Endothelial cell (in vitro differentiated cells): ENCODE data around the gene MRPL33. TPM values are rescaled to one million over a fixed set of nuclear protein-coding genes. Genes with fewer than 3 reads are reported as not detected.
"Not testable (repeated sequence)": the region's sequence is repeated elsewhere in the genome, so short reads cannot be mapped to it uniquely, and the experiment has no call there.

Experiments
- DNase-seq: peaks from one replicate; pipeline ENCODE4 v3.0.0; 2021; ENCODE audit warnings: low spot score
- H3K27ac Mint-ChIP-seq: one replicate; pipeline ENCODE4 v1.8.0; 2021; ENCODE audit warnings: mixed read lengths, inconsistent platforms; ENCODE audit not compliant: unreplicated experiment
- H3K27me3 Mint-ChIP-seq: one replicate; pipeline ENCODE4 v1.8.0; 2021; ENCODE audit warnings: mild to moderate bottlenecking, moderate library complexity, mixed read lengths, inconsistent platforms; ENCODE audit not compliant: unreplicated experiment
- H3K36me3 Mint-ChIP-seq: one replicate; pipeline ENCODE4 v1.8.0; 2021; ENCODE audit warnings: mild to moderate bottlenecking, low read depth, mixed read lengths, inconsistent platforms; ENCODE audit not compliant: unreplicated experiment
- H3K4me1 Mint-ChIP-seq: one replicate; pipeline ENCODE4 v1.8.0; 2021; ENCODE audit warnings: mild to moderate bottlenecking, mixed read lengths, inconsistent platforms; ENCODE audit not compliant: unreplicated experiment
- H3K4me3 Mint-ChIP-seq: one replicate; pipeline ENCODE4 v1.8.0; 2021; ENCODE audit warnings: mild to moderate bottlenecking, mixed read lengths, inconsistent platforms; ENCODE audit not compliant: unreplicated experiment
- H3K9me3 Mint-ChIP-seq: one replicate; pipeline ENCODE4 v1.8.0; 2021; ENCODE audit warnings: mixed read lengths, inconsistent platforms; ENCODE audit not compliant: unreplicated experiment
- CTCF ChIP-seq: fragments of 200-600 bp; sonication (generic); IDR thresholded peaks from one replicate; pipeline ENCODE4 v1.5.0; 2021; ENCODE audit warnings: antibody characterized with exemption; ENCODE audit not compliant: unreplicated experiment
- total RNA-seq: library from RNA; stranded (reverse); fragmentation: NEBNext Ultra II Directional; extraction: Animal tissue kit (Norgen Biotek cat#: 25700); gene quantifications from one replicate; pipeline ENCODE4 v1.2.1, GENCODE V29; 2021; ENCODE audit not compliant: unreplicated experiment

MRPL33 gene
- total RNA-seq, 1 donor from 2014 or later: 52.0 TPM

GRCh38 chr2:27739058-27739373, 32.5 kb upstream of the MRPL33 start:
- Mint-ChIP-seq H3K36me3 (peaks cover 8% of the 10 kb centered on the region), H3K4me1 (peaks cover 23% of the 10 kb centered on the region), H3K4me3 (no peak overlapping the region), H3K9me3 (no peaks in the 10 kb centered on the region), H3K27ac (no peak overlapping the region), H3K27me3 (peaks cover 6% of the 10 kb centered on the region)
- no peak for DNase-seq
- TF ChIP-seq CTCF: no peak

GRCh38 chr2:27741673-27742072, 29.8 kb upstream of the MRPL33 start:
- H3K9me3 Mint-ChIP-seq: no peaks in the 10 kb centered on the region
- no peak for TF ChIP-seq CTCF
- peaks cover 16% of the 10 kb centered on the region for H3K4me1 Mint-ChIP-seq
- peaks cover 8% of the 10 kb centered on the region for H3K36me3 Mint-ChIP-seq
- H3K27ac Mint-ChIP-seq: no peak overlapping the region
- DNase-seq: no peak
- peaks cover 6% of the 10 kb centered on the region for H3K27me3 Mint-ChIP-seq
- H3K4me3 Mint-ChIP-seq: no peak overlapping the region

- no peak overlapping the region for H3K27ac Mint-ChIP-seq
- no peak for DNase-seq
- H3K4me3 Mint-ChIP-seq: no peak overlapping the region
- peaks cover 8% of the 10 kb centered on the region for H3K36me3 Mint-ChIP-seq
- no peaks in the 10 kb centered on the region for H3K9me3 Mint-ChIP-seq
- no peak for TF ChIP-seq CTCF
- peaks cover 6% of the 10 kb centered on the region for H3K27me3 Mint-ChIP-seq
- H3K4me1 Mint-ChIP-seq: peaks cover 11% of the 10 kb centered on the region
These were observed 28.9 kb upstream of the MRPL33 start for GRCh38 chr2:27742571-27742970.

- not testable (repeated sequence) for H3K4me3 Mint-ChIP-seq, H3K27me3 Mint-ChIP-seq, H3K27ac Mint-ChIP-seq, H3K4me1 Mint-ChIP-seq, DNase-seq, H3K9me3 Mint-ChIP-seq
- peaks cover 11% of the 10 kb centered on the region for H3K36me3 Mint-ChIP-seq
These were observed 26.0 kb upstream of the MRPL33 start for GRCh38 chr2:27745494-27745893.

GRCh38 chr2:27746325-27746724, 25.2 kb upstream of the MRPL33 start:
- H3K27ac Mint-ChIP-seq: no peak overlapping the region
- no peak for TF ChIP-seq CTCF
- no peak for DNase-seq
- H3K4me1 Mint-ChIP-seq: no peaks in the 10 kb centered on the region
- peaks cover 5% of the 10 kb centered on the region for H3K9me3 Mint-ChIP-seq
- peaks cover 6% of the 10 kb centered on the region for H3K36me3 Mint-ChIP-seq
- peaks cover 6% of the 10 kb centered on the region for H3K27me3 Mint-ChIP-seq
- H3K4me3 Mint-ChIP-seq: no peak overlapping the region
